Adrenal gland (tissue), 5 donors: ENCODE measurements around the gene BBX.

Experiments
- CTCF ChIP-seq, 6 experiments: fragments of 450-650 bp in 4 of 6; fragments of 200-600 bp in 2 of 6; sonication (generic) in 1 of 6; IDR thresholded peaks; 1 replicate in 5 of 6; 2 replicates in 1 of 6; pipeline versions ENCODE4 v1.5.1 to v1.8.0; 2016 to 2021; ENCODE audit warnings: antibody characterized with exemption in 6 of 6, mild to moderate bottlenecking in 2 of 6, moderate library complexity in 1 of 6
- POLR2A ChIP-seq, 2 donors: fragments of 450-650 bp; IDR thresholded peaks; one replicate each; pipeline ENCODE4 v1.6.1; 2017; ENCODE audit warnings: antibody characterized with exemption in 2 of 2, mild to moderate bottlenecking in 2 of 2, moderate library complexity in 1 of 2
- donor health status: DM: no; HTN: no; CAD: no.

GRCh38 chr3:107676469-107677309 lies 153.9 kb downstream of the BBX start:
- TF ChIP-seq CTCF (IDR thresholded peaks at IDR 0.05) (peak; percentile 52 to 83 (median 64)), POLR2A (IDR thresholded peaks at IDR 0.05) (no peak)
